ENCODE measurements around the gene ADCY6.

Gene ADCY6

DNA sequence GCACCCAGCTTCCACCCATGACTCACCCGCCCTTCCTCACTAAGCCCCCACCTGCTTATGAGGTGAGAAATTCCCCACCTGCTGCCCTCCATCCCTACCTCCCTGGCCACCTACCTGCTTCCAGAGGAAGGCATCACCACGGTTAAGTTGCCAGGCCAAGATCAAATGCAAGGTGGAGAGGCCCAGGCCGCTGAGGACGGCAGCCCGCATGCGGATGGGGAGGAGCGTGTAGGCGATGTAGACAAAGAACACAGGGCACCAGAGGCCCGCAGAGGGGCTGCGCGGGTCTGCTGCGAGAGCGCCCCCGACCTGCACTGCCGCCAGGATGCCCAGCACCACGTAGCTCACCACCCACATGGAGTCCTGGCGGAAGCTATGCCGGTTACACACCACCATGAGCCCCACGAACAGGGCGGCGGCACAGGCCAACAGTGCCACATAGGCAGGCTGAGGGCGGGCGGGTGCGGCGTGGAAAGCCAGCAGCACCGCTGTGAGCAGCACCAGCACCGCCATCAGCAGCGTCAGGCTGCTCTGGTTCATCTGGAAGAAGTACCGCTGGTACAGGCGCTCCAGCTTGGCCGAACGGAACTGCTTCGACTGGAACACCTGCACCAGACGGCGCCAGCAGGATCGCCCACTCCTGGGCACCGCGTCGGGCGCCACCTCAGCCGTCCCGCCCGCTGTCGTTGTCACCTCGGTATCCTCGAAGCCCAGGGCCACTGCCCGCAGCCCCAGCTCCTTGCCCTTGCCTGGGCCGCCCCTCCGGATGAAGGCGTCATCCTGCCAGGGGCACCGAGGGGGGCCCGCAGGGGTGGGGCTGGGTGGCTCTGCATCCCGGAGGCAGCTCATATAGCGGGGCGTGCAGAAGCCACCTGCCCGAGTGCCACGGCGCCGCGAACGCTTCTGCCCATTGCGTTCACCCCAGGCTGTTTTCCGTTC lies 6.2 kb downstream of the ADCY6 start:
- no peak for DNase-seq

DNA sequence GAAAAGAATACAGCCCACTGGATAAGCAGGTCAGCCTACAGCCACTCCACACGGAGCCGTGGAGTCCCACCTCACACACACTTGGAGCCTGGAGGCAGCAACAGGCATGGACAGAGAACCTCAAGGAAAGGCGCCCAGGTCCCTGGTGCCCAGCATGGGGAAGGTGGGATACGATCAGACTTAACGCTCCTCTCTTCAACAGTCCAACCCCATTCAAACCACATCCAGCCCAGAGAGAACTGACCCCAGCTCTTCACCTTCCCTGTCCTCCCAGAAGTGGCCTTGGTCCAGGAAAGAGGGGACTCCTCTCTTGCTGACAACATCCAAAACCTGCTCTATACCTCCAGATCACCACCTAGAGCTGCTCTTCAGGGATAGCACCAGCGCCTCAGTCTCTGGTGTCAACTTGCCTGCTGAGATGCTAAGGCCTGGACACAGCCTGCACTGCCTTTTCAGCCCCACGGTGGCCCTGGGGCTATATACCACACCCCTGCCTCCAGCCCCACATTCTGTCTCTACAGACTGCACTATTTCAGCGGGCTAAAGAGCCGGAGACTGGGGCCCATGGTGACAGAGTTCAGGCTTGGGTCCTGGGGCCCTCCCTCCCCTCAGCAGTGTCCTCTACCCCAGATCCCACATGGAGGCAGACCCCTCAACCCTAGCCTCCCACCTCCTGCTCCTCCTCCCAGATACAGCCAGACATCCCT lies 7.0 kb downstream of the ADCY6 start:
- DNase-seq = no peak

DNA sequence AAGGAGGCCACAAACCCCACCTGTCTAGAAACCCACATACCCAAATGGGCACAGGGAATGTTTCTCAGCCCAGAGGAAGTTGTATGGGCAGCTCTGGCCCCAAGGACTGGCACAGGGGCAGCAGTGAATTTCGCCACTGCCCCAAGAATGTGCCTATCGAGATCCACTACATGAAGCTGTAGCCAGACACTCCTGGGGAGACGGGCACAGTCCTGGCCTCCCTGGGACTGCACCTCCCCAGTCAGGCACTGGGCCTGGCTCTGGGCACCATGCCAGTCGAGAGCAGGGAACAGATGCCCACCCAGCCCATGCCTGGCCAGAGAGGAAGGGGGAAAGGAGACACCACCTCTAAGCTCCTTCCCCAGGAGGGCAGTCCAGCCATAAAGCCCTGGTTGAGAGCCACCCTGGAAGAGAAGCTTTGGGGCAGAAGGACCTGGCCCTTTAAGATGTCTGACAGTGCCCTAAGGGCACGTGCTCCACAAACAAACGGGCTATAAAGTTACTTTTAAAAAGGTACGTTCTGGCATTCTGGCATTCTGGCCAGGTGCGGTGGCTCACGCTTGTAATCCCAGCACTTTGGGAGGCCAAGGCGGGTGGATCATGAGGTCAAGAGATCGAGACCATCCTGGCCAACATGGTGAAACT lies 8.4 kb downstream of the ADCY6 start:
- DNase-seq = no peak

DNA sequence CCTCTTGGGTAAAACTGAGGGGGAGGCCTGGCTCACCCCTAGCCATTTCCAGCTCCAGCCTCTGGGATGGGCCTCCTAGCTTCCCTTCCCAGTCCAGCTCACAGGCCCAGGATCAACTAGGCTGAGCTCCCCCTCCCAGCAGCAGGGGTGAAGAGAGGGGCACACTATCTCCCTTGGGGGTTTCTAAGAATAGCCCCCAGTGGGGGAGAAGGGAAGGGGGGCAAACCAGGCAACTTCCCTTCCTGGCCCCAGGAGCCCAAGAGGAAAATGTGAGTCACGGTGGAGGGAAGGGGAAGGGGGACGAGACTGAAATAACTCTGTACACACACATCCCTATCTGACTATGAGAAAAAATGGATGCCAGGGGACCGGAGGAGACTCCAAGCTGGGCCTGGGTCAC lies 9.0 kb downstream of the ADCY6 start:
- DNase-seq = no peak

DNA sequence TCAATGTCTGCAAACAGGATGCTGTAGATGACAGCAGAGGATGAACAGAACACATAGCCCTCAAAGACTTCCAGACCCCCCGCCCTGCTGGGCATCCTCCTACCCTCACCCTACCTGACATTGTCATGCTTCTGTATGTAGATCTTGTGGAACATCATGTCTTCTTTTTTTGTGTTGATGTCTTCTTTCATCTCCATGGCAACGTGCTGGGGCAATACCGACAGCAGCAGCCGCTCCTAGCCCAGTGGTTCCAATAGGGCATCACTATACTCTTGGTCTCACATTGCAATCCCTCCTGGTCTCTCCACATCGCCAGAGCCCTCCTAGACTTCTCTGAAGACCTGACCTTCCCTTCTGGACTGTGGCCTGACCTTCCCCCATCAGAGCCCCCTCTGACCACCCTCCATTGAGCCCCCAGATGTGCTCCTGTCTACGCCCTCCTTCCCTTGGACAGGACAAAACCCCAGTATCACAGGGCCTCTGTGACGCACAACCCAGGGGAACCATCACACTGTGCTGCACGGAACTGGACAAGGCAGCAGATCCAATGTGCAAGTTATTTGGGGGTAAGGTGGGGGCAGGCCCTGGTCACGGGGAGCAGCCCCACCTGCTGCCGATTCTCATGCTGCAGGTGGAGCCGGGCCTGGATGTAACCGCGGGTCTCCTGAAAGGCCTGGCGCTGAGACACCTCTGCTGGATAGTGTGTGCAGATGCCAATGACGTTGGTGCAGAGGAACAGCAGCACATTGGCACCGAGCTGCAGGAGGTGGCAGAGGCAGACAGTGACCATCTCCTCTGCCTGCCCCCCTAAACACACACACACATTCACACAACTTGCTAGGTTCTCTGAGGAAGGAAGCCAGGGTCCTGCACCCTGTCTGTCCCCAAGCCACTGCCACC lies 11.1 kb downstream of the ADCY6 start:
- no peak for DNase-seq

DNA sequence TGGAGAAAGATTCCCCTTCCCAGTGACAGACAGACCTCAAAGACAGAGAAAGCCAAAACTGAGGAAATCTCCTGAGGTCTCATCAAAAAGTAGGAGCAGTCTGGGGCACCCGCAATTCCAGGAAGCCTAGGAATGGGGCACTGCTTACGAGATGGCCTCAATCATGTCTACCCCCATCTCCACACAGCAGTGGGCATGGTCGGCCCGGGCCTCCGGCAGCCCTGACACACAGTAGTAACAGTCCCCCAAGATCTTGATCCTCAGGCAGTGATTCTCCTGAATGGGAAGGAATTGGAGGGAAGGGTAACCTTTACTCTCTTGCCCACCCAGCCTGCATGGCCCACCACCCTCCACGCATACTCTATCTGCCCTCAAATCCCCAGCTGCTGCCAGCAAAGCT lies 11.9 kb downstream of the ADCY6 start:
- no peak for DNase-seq

DNA sequence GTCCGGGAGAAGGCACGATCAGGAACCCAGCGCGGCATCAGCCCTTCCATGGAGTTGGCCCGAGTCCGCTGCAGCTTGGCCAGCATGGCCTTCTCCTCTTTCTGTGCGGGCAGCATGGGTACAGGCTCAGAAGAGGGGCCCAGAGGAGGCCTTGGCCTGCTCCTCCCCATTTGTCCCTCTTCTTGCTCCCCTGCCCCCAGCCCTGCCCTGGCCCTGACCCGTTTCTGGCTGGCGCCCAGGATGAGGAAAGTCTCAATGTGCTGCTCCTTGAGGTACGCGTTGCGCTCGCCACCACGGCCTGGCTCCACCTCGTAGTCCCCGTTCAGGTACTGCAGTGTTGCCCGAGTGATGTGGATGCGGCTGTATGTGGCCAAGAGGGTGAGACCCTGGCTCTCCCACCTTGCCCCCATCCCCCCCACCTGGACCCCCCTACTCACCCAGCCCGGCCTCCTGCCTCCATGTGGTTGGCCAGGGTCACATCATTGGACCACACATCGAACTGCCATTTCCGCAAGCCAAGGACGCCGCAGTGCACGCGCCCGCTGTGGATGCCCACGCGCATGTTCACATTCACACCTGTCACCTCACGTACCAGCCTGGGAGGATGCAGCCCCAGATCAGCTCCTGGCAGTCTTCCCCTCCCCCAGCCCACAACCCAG lies 12.8 kb downstream of the ADCY6 start:
- DNase-seq = no peak

DNA sequence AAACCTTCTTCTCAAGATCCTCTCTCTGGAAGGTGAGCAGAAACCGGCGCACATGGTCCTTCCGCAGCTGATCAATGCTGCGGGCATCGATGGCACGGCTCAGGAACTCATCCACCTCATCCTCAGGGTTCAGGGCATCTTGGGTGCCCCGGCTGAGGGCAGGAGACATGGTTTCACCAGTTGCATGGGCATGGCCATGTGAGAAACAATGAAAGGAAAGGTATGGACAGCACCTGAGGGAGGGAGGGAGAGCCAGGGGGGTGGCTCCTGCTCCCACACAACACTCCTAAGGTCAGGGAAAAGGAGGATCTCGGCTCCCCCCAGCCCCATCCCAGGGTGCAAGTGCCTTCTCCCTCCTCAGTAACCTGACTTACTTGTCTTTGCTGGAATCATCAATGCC lies 13.6 kb downstream of the ADCY6 start:
- DNase-seq = no peak

DNA sequence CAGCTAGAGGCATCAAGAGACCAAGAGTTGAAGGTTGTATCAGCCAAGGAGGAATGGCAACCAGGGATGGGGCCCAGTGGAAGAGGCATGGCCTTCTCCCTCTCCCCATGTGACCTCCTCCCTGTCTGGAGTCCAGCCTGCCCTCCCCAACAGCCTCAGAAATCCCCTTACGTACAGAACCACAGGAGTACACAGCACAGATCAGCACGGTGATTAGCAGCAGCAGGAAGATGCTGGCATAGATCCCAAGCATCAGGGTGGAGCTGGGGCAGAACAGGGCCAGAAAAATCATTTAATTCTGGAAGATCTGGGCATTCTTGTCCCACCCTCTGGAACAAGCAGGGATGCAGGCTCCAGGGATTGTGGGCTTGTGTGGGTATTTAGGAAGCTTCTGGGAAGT lies 14.4 kb downstream of the ADCY6 start:
- DNase-seq = no peak

DNA sequence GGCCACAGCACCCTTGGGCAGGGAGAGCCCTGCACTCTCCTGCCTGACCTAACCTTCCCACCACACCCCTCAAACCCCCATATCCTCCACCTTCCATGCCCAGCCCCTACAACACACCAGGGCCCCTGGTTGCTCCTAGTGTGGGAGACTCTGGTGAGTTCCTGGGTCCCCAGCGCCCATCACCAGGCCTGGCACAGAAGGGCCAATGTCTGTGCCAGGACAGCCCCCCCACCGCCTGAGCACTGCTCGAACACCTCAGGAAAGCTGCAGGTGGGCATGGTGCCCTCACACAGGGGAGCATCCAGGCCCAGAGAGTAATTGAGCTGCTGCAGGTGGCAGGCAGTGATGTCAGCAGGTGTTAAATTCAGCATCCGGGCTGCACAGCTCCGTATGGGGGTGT lies 15.2 kb downstream of the ADCY6 start:
- no peak for DNase-seq

DNA sequence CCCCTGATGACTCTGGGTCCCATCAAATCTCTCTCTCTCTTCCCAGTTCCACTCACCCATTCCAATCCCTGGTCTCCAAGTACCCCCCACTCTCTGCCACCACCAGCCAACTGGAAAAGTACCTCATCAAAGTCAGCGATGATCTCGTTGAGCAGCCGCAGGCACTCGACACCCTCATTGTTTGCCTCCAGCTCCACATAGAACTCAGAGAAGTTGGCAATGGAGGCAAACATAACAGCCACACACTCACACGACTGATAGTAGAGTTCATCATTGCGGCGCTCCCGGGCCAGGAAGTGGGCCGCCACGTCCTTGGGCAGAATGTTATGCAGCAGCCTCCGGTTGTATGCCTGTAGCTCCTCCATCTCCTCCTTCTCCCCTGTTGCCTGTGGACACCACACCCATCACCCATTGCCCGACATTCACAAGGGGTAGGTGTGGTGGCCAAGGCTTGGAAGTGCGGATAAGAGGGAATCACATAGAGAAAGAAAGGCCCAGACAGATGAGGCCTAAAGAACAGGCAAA lies 17.2 kb downstream of the ADCY6 start:
- no peak for DNase-seq

DNA sequence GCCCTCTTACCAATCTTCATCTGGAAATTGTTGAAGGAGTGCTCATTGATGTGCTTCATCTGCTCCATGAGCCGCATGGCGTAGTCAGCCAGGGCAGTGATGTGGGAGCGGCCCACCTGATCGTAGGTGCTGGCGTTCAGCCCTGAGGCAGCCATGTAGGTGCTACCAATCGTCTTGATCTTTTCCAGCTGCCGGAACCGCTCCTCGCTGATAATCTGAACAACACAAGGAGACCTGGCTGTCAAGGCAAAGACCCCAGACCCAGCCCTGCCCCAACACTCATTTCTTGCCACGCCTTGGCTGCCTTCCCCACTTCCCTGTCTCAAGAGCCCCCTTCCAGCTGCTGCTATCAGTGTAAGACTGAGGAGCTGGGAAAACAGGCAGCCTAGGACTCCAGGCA lies 18.1 kb downstream of the ADCY6 start:
- DNase-seq = no peak

DNA sequence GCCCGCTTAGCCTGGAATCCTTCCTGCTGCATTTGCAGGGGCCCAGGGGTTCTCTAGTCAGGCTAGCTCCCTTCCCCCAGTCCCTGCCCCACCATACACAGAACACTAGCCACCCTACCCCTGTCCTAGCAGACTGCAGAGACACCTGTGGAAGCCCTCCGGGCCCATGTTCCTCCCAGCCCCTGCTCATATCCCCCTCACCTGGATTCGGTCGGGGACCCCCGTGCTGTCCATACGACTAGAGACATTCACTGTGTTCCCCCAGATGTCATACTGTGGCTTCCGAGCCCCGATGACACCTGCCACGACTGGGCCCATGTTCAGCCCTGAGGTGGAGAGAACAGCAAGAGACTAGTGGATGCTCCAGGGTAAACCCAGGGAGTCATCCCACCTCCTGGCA lies 20.2 kb downstream of the ADCY6 start:
- no peak for DNase-seq

DNA sequence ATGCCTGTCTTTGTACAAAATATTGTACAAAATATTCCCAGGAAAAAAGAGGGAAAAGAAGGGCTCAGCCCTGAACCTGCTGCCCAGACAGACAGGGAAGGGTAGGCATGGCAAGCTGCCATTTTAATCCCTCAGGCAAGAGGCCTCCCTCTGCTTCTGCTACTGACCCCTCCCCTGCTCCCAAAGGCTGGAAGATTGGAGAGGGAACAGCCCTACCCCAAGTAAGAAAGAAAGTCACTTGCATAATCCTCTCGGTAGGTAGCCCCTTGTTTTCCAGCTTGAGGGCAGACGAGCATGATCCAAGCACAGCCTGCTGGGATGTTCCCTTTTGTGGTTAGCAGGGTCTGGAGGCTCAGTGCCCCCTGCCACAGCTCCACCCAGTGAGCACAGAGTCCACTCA lies 20.7 kb downstream of the ADCY6 start:
- no peak for DNase-seq

DNA sequence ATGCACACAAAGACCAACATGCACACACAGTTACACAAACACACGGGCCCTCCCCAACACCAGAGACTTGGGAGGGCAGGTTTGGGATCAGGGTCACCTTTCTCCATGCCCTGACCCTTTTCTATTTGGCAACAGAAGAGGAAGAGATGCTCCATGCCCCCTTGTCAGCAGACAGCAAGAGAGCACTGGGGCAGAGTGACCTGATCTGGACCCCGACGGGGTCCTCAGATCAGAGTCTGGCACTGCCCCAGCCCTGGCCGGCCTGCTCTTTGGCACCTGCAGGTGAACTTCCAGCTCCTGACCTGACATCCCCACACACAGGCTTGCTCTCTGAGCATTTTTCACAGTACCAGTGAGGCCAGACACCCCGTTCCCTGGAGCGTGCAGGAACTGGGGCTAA lies 21.4 kb downstream of the ADCY6 start:
- DNase-seq = no peak

DNA sequence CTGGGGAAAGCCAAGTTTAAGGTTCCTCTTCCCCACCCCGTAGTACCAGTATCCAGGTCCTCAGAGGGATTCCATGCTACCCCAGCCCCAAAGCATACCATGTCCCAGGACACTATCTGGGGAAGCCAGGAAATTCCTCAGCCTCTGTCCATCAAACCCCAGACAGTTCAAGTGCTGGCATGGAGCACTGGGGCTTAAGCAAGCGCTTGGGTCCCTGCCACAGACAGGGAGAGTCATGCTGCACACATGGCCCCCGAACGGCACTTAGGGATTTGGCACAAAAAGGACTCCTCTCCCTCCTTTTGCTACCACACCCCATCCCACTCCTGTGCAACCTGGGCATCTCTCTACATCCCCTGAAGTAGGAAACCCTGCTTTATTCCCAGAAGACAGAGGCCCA lies 21.8 kb downstream of the ADCY6 start:
- no peak for DNase-seq

DNA sequence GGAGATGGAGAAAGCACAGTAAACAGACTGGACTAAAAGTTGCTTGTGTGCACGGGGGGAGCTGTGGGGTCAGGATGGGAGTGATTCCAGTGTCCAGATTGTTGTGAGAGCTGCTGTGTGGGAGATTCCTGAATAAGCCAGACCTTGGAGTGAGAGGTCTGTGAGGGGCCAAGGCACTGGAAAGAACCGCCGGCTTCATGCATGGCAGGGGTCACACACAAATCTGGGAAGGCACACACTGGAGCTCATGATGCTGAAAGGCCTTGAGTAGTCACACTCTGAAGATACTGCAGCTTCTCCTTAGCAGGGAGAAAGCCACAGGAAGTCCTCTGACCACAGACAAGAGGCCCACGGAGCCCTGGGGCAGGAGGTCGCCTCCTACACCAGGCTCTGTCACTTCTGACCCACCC lies 23.1 kb downstream of the ADCY6 start:
- DNase-seq = no peak

DNA sequence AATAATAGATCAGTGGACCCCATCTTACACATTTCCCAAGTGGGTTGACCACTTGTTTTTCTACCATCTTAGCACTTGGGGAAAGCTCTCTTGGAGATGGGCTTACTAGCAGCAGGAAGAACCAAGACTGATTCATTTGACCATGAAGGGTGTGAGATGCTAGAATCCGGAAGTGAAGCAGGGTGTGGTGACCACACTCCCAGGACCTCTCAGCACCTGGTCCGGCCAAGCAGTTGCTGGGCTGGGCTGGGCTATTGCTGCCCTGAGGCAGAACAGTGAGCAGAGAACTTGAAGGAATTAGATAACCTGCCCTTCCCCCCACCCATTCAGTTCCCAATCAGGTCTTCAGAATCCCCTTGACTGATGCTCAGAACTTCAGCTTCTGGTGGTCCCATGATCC lies 24.4 kb downstream of the ADCY6 start:
- DNase-seq = no peak

DNA sequence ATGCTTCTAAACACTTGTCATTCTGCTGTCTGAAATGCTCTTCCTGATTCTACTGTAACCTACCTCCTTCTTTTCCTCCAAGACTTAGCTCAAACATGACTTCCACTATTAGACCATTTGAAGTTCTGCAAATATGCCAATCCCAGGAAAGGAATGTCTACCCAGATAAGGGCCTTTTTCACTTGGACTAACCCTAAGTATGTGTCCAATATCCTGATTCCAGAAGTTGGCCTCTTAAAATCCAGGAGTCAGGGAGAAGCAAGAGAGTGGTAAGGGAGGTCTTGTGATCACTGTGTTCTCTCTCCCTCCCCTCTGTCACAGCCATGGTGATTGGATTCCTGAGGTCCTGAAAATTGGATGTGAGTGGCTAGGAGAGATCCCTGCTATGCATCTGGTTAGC lies 30.2 kb downstream of the ADCY6 start:
- DNase-seq = no peak

DNA sequence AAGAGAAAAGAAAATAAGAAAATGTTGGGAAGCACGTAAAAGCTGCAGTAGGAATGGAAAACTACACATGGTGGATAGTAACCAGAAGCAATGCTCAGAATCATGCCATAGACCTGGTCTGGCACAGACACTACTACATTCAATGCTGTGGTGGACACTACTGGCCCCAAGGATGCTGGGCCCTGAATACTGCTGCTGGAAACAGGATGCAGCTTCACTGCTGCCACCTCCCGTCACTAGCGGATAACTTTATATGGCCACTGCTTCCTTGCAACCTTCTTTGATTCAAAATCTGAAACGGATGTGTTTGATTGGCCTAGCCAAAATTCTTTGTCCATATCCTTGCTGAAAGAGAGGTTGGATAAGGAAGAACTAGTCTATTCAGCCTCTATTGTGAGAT lies 30.7 kb downstream of the ADCY6 start:
- DNase-seq = no peak

DNA sequence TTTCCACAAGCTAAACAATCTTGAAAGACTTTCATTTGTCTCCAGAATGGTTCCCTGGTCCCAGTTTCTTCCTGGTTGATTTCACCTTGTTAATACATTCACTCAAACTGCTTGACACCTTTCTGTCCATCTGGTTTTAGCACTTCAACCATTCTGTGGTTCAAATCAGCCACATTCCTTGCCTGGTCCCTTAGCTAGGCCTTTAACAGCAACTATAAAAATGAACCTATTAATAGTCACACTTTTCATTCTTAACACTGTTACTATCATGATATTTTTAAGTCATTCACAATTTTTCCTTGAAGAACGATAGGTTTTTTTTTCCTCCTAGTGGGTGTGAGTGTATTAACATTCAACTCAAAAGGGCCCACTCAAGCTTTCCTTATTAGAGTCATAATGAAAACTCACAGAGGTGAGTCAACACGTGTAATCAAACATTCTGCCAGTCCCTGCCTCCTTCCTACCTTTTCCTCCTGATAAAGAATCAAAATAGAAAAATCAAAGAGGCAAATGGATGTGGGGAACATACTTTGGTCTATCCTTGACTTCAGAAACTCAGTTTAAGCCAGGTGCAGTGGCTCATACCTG lies 38.0 kb downstream of the ADCY6 start:
- DNase-seq = no peak

DNA sequence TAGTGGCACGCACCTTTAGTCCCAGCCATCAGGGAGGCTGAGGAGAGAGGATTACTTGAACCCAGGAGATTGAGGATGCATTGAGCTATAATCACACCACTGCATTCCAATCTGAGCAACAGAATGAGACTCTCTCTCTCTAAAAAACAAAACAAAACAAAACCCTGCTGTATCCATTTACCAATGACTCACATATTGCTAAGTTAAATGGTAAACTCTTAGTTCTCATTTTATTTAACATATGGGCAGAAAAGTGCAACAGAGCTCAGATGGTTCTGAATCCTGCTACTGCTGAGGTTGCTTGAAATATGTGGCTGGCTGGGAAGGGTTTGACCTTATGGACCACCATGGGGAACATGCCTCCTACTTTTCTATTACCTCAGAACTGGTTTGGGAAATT lies 38.7 kb downstream of the ADCY6 start:
- no peak for DNase-seq
